ENCODE data around the gene CTSZ. TPM values are rescaled to one million over a fixed set of nuclear protein-coding genes. Genes with fewer than 3 reads are reported as not detected.
"Not testable (repeated sequence)": the region's sequence is repeated elsewhere in the genome, so short reads cannot be mapped to it uniquely, and the experiment has no call there.

Gene CTSZ
- total RNA-seq, 1 donor from 2014 or later, result 73.7 TPM

DNA sequence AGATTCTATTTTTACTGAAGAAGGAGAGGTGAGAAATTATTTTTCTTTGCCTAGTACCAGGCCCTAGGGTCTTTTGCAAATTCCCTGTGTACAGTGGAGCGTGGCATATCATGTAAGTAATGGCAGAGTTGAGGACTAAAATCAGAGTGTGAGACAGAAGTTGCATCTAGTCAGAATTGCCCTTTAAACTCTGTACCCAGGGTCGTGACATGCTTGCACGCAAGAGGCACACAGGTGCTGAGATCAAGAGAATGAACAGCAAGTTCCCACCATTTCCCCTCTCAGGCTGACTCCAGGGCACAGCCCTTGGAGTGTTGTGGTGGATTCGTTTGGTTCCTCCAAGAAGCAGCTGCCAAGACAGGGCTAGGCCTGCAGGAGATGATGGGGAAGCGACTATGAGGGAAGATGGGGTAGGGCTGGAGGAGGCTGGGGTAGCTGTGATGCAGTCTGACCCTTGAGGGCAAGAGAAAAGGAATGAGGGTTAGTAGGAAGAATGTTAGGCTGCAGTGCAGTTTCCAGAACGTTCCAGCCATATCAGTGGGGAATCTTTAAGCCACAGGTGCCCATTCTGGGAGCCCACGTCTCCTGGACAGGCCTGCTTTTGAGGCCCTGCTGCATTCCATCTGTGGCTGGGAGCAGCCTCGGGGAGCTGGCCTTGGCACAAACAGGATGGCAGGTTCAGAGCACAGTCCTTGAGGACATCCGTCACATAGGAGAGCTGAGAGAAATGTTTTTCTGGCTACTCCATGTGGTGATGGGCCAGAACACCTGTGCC, 19.1 kb downstream of the CTSZ start:
- FAIRE-seq (no peak), DNase-seq (ENCODE audit: low read depth) (no peak)
- no peaks in the 10 kb centered on the region for H3K27me3 ChIP-seq (ENCODE audit: control insufficient read depth, insufficient read depth, low read length)
- no peak overlapping the region for H3K4me3 ChIP-seq (ENCODE audit: low read depth, low read length)
- TF ChIP-seq, protein P1, sequence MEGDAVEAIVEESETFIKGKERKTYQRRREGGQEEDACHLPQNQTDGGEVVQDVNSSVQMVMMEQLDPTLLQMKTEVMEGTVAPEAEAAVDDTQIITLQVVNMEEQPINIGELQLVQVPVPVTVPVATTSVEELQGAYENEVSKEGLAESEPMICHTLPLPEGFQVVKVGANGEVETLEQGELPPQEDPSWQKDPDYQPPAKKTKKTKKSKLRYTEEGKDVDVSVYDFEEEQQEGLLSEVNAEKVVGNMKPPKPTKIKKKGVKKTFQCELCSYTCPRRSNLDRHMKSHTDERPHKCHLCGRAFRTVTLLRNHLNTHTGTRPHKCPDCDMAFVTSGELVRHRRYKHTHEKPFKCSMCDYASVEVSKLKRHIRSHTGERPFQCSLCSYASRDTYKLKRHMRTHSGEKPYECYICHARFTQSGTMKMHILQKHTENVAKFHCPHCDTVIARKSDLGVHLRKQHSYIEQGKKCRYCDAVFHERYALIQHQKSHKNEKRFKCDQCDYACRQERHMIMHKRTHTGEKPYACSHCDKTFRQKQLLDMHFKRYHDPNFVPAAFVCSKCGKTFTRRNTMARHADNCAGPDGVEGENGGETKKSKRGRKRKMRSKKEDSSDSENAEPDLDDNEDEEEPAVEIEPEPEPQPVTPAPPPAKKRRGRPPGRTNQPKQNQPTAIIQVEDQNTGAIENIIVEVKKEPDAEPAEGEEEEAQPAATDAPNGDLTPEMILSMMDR (IDR thresholded peaks at IDR 0.05; ENCODE audit: insufficient read depth, low read length, severe bottlenecking), result no peak
- H3K36me3 ChIP-seq (ENCODE audit: control insufficient read depth, insufficient read depth, low read length), result peaks cover 27% of the 10 kb centered on the region

DNA sequence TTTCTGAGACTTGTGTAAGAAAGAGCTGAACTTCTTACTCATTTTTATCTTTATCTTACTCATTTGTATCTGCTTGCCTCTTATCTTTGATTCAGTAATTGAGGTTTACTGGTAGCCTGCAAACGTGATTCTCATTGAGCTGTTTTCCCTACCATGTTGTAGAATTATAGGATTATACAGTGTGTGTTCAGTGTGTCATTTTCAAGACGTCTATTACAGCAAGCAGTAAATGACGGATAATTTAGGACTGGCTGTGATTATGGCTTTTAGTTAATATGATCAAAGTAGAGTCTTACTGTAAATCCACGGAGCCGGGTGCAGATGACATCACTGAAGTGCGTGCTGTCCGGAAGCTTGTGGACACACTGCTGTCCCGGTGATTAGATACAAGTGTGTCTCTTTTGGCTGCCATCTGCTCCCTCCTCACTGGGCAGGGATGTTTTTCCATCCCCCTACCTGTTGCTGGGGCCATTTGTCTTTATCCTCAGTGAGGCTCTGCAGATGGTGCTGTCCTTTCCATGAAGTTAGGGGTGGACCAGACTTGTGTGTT, 20.0 kb downstream of the CTSZ start:
- FAIRE-seq, result no peak
- Histone ChIP-seq H3K36me3 (ENCODE audit: control insufficient read depth, insufficient read depth, low read length) (peaks cover 26% of the 10 kb centered on the region), H3K27me3 (ENCODE audit: control insufficient read depth, insufficient read depth, low read length) (no peaks in the 10 kb centered on the region), H3K4me3 (ENCODE audit: low read depth, low read length) (no peak overlapping the region)
- TF ChIP-seq, protein P1 (IDR thresholded peaks at IDR 0.05; ENCODE audit: insufficient read depth, low read length, severe bottlenecking), result no peak
- DNase-seq (ENCODE audit: low read depth), result no peak

DNA sequence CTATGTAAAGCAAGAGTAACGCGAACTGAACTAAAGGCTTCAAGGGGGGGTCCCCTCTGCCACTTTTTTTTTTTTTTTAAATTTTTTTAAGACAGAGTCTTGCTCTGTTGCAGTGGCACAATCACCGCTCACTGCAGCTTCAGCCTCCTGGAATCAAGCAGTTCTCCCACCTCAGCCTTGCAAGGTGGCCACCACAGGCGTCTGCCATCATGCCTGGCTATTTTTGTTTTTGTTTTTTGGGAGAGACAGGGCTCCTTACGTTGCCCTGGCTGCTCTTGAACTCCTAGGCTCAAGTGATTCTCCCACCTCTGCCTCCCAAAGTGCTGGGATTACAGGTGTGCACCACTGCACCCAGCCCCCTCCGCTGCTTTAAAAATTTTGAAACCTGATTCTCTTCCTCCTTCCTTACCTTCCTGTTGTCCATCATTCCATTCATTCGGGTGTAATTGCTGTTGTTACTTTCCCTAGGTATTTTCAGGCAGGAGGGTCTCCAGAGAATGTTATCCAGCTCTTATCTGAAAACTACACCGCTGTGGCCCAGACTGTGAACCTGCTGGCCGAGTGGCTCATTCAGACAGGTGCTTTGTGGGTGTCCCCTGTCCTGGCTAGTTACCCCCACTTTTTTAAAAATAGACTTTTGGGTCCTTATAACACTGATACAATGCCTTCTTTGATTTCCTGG, 20.6 kb downstream of the CTSZ start:
- FAIRE-seq, result no peak
- no peaks in the 10 kb centered on the region for H3K27me3 ChIP-seq (ENCODE audit: control insufficient read depth, insufficient read depth, low read length)
- no peak for DNase-seq (ENCODE audit: low read depth)
- peaks cover 21% of the 10 kb centered on the region for H3K36me3 ChIP-seq (ENCODE audit: control insufficient read depth, insufficient read depth, low read length)
- no peak overlapping the region for H3K4me3 ChIP-seq (ENCODE audit: low read depth, low read length)
- TF ChIP-seq, protein P1 (IDR thresholded peaks at IDR 0.05; ENCODE audit: insufficient read depth, low read length, severe bottlenecking), result no peak

DNA sequence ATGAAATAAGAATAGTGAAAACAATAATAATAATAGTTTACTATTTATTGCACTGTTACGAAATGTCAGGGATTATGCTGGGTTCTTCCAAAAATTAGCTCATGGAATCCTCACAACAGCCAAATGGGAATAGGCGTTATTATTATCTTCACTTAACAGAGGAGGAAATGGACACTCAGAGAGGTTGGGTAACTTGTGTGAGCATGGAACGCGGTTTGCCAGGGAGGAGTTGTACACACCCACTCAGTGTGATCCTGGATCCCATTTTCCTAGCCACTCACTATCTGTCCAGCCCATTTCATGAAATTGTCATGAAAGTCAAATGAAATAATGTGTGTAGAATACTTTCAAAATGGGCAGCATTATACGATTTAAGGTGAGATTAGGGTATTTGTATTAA, 21.4 kb downstream of the CTSZ start:
- TF ChIP-seq, protein P1 (IDR thresholded peaks at IDR 0.05; ENCODE audit: insufficient read depth, low read length, severe bottlenecking), result no peak
- no peaks in the 10 kb centered on the region for H3K27me3 ChIP-seq (ENCODE audit: control insufficient read depth, insufficient read depth, low read length)
- no peak for DNase-seq (ENCODE audit: low read depth)

DNA sequence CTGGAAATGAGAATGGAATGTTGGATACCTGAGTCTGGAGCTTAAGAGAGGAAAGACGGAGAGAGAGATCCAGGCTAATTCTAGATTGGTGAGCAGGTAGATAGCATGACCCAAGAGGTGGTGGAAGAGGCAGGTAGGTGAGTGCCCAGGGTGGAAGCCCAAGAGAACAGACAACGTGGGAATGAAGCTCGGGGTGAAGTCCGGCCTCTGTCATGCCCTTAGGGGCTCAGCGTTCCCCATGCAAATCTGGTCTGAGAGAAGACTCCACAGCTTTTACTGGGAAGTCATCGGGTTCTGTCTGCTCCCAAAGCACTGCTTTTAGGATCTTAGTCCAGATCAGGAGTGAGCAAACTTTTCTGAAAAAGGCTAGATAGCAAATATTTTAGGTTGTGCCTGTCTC, 22.4 kb downstream of the CTSZ start:
- no peak for DNase-seq (ENCODE audit: low read depth)
- H3K36me3 ChIP-seq (ENCODE audit: control insufficient read depth, insufficient read depth, low read length), result peaks cover 13% of the 10 kb centered on the region

More for the DNA sequence above, 21.4 kb downstream of the CTSZ start:
- FAIRE-seq, result no peak
- H3K36me3 ChIP-seq (ENCODE audit: control insufficient read depth, insufficient read depth, low read length), result peaks cover 15% of the 10 kb centered on the region
- no peak overlapping the region for H3K4me3 ChIP-seq (ENCODE audit: low read depth, low read length)

DNA sequence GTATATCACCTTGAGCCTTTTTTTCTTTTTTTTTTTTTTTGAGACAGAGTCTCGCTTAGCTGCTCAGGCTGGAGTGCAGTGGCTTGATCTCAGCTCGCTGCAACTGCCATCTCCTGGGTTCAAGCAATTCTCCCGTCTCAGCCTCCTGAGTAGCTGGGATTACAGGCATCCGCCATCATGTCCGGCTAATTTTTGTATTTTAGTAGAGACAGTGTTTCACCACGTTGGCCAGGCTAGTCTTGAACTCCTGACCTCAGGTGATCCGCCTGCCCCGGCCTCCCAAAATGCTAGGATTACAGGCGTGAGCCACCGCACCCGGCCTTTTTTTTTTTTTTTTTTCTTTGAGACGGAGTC, 24.0 kb downstream of the CTSZ start:
- not testable (repeated sequence) for H3K27me3 ChIP-seq (ENCODE audit: control insufficient read depth, insufficient read depth, low read length); H3K36me3 ChIP-seq (ENCODE audit: control insufficient read depth, insufficient read depth, low read length); DNase-seq (ENCODE audit: low read depth); H3K4me3 ChIP-seq (ENCODE audit: low read depth, low read length); FAIRE-seq

More for the DNA sequence above, 22.4 kb downstream of the CTSZ start:
- no peak for FAIRE-seq
- H3K4me3 ChIP-seq (ENCODE audit: low read depth, low read length), result no peak overlapping the region
- no peaks in the 10 kb centered on the region for H3K27me3 ChIP-seq (ENCODE audit: control insufficient read depth, insufficient read depth, low read length)
- TF ChIP-seq, protein P1 (IDR thresholded peaks at IDR 0.05; ENCODE audit: insufficient read depth, low read length, severe bottlenecking), result no peak

Data from bronchial epithelial cell (primary cell).